Islet precursor cell (in vitro differentiated cells): ENCODE data around the gene ACYP2.
"Not testable (repeated sequence)": the region's sequence is repeated elsewhere in the genome, so short reads cannot be mapped to it uniquely, and the experiment has no call there.

Source experiments
- DNase-seq: peaks from one replicate; pipeline ENCODE4 v3.0.0-alpha.2; 2018

The ACYP2 gene

DNA sequence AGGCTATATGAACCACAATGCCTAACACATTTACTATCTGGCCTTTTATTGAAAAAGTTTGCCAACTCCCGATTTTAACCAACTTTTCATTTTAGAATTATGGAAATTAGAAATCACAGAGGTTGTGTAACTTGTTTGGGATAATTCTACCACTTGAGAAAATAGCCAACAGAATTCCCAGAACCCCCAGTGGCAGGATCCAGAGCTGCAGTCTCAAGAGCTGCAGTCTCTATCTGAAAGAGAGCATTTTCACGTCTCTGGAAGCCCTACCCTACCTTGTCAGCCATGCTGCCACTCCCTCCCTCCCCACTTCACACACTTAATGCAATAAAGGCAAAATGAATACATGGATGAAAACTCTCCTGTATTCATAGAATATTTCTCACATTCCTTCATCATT, 164.0 kb downstream of the ACYP2 start:
- no peak for DNase-seq

DNA sequence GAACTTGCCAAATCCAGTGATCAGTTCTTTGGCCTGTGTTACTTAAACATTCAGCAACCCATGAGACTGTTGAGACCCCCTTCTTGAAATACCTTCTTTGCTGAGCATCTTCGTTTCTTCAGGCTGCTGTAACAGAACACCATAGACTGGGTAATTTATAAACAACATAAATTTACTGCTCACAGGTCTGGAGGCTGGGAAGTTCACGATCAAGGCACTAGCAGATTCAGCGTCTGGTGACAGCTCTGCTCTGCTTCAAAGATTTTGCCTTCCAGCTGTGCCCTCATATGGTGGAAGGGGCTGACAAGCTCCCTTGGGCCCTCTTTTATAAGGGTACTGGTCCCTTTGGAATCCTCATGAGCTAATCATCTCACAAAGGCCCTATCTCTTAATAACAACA, 169.4 kb downstream of the ACYP2 start:
- DNase-seq, result no peak

- no peak for DNase-seq
Measured at GRCh38 chr2:54285451-54285850, 170.0 kb downstream of the ACYP2 start.

DNA sequence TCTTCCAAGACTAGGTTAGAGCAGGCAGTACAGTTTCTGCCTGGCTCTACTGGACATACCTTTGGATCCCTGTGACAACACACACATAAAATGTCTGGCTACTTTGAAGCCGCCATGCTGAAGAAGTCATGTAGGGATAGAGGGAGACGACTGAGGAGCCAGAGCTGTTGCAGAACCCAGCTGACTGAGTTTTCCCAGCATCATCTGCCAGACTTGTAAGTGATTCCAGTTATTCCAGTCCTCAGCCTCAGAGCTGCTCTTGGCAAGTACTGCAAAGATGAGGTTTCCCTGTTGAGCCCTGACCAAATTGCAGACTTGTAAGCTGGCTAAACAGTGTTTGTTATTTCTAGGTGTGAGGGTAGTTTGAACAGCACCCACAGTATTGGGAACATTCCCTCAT, 172.1 kb downstream of the ACYP2 start:
- no peak for DNase-seq

DNA sequence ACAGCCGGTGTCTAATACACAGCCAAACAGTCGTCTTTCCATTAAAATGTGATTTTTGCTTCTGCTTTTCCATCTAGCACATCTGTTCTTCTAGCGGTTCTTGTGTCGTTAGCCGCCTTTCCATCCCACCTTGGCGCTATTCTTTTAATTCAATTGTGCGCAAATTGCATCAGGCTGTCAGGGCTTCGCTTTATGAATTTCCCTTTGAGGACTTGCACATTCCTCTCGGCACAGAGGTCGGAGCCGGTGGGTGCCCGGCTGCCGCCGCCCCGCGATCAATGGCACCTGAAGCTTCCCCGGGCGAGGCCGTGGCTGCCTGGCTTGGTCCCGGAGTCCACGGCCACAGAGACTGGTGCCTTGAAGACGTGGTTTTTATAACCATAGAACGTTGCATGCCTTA, 174.5 kb downstream of the ACYP2 start:
- no peak for DNase-seq

- DNase-seq, result no peak
Measured at GRCh38 chr2:54290356-54291025, 175.1 kb downstream of the ACYP2 start.

DNA sequence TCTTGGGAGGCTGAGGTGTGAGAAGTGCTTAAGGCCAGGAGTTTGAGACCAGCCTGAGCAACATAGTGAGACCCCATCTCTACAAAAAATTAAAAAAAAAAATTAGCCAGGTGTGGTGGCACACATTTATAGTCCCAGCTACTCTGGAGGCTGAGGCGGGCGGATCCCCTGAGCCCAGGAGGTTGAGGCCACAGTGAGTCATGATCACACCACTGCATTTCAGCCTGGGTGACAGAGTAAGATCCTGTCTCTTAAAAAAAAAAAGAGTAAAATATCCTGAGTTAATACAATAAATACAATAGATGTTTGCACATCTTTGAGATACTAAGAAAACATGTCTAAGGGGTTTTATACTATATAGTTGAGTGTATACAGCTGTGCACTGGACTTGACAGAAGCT, 179.2 kb downstream of the ACYP2 start:
- DNase-seq, result not testable (repeated sequence)

DNA sequence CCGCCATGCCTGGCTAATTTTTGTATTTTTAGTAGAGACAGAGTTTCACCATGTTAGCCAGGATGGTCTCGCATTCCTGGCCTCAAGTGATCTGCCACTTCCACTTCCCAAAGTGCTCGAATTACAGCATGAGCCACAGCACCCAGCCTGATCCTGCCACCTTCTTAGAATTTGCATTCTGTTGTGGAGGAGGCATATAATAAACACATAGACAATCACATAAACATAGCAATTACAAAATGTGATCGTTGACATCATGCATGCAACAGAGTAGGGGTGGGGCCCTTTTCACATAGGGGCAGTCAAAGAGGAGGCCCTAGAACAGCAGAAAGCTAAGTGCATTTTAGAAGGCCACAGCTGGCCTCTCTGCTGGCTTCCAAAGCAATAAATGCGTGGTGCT, 180.5 kb downstream of the ACYP2 start:
- no peak for DNase-seq

DNA sequence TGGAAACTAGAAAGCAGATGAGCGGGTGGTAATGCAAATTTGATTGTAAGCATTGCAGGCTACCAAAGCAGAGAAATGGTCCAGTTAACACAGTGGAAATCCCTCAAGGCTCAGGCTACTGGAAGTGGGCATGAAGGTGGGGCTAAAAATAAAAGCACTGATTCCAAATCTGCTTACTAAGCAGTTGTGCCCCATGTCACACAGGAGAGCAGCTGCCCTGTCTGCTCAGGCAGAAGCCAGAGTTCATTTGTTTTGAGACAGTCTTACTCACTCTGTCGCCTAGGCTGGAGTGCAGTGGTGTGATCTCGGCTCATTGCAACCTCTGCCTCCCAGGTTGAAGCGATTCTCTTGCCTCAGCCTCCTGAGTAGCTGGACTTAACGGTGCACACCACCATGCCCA, 183.1 kb downstream of the ACYP2 start:
- no peak for DNase-seq

GRCh38 chr2:54303631-54304030, 188.2 kb downstream of the ACYP2 start:
- DNase-seq, result no peak

- DNase-seq, result no peak
Measured at GRCh38 chr2:54306556-54306955, 191.1 kb downstream of the ACYP2 start.

- peak; percentile 75 for DNase-seq
Measured at GRCh38 chr2:54308186-54308585, 192.8 kb downstream of the ACYP2 start.

GRCh38 chr2:54308782-54309181, 193.4 kb downstream of the ACYP2 start:
- no peak for DNase-seq

GRCh38 chr2:54310311-54310710, 194.9 kb downstream of the ACYP2 start:
- no peak for DNase-seq

- no peak for DNase-seq
Measured at GRCh38 chr2:54310961-54311360, 195.5 kb downstream of the ACYP2 start.

- no peak for DNase-seq
Measured at GRCh38 chr2:54313147-54313546, 197.7 kb downstream of the ACYP2 start.

DNA sequence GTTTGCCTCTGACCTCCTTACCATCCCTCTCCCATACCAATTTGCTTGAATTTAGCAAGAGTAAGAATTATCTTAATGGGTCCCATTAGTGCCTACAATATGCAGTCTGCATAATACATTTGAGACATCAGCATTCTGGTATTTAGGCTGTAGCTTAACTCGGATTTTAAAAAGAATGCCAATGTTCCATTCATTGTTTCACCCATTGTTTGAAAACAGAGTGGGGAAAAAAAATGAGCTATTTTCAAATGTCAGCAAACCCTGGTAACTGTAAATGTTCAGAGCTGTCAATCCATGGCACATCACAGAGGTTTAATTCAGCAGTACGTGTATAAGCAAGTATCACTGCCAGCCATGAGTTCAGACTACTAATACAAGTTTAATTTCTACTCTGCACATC, 202.6 kb downstream of the ACYP2 start:
- DNase-seq, result no peak

DNA sequence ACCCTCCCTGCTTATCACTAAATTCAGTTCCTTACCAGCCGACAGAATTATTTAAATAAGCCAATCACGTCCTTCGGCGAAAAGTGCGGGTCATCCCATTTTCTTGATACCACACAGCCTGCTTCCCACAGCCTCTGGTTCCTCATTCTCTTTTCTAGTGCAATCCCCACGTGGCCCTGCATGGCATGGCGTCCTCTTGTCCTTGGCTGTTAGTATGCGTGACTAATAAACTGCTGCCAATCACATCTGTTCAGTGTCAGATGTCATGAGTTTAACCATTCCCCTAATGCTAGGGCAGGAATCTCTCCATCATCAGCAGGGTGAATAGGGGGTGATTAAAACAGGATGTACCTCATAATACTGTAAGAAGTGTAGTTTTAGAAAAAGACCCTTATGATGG, 203.4 kb downstream of the ACYP2 start:
- no peak for DNase-seq

- no peak for DNase-seq
Measured at GRCh38 chr2:54321047-54321446, 205.6 kb downstream of the ACYP2 start.

- DNase-seq, result not testable (repeated sequence)
Measured at GRCh38 chr2:54324517-54324916, 209.1 kb downstream of the ACYP2 start.

GRCh38 chr2:54325148-54325547, 209.7 kb downstream of the ACYP2 start:
- no peak for DNase-seq

- no peak for DNase-seq
Measured at GRCh38 chr2:54329482-54330161, 214.2 kb downstream of the ACYP2 start.

- DNase-seq, result peak; percentile 97
Measured at GRCh38 chr2:54330162-54330925, 214.9 kb downstream of the ACYP2 start.
